Measurements from ENCODE around the gene SMARCD2. TPM values are rescaled to one million over a fixed set of nuclear protein-coding genes. Genes with fewer than 3 reads are reported as not detected.

The SMARCD2 gene
- total and polyA plus RNA-seq, 2 of the 13 experiments (the other 11 are each of a cell fraction or from before 2014, with no cell fraction given) = 122 to 150 TPM

DNA sequence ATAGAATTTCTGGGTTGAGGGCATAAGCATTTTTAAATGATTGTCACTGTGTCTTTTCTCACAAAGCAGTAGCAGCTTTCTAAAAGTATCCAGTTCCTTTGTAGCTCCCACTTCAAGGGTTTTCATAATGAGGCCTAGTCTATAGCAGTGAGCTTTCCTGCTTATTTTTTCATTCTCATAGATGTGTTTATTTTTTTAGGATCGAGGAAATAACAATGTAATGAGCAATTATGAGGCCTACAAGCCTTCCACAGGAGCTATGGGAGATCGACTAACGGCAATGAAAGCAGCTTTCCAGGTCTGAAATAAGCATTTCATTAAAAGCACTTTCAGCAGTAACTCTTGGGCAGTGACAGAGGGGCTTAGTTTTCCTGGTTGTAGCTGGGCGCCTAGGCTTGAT is 25.8 kb downstream of the SMARCD2 start (continued):
- no peak for TF ChIP-seq ZFYVE20 (CRISPR knock-in tag; IDR thresholded peaks at IDR 0.05; ENCODE audit: borderline replicate concordance, low read depth)
- TF ChIP-seq ZNF367 (CRISPR knock-in tag; IDR thresholded peaks at IDR 0.05; ENCODE audit: borderline replicate concordance) = no peak
- TF ChIP-seq GLI4 (CRISPR knock-in tag; IDR thresholded peaks at IDR 0.05; ENCODE audit: borderline replicate concordance) = no peak
- TF ChIP-seq ZC3H4 (CRISPR knock-in tag; IDR thresholded peaks at IDR 0.05; ENCODE audit: borderline replicate concordance) = no peak
- TF ChIP-seq, protein P1, sequence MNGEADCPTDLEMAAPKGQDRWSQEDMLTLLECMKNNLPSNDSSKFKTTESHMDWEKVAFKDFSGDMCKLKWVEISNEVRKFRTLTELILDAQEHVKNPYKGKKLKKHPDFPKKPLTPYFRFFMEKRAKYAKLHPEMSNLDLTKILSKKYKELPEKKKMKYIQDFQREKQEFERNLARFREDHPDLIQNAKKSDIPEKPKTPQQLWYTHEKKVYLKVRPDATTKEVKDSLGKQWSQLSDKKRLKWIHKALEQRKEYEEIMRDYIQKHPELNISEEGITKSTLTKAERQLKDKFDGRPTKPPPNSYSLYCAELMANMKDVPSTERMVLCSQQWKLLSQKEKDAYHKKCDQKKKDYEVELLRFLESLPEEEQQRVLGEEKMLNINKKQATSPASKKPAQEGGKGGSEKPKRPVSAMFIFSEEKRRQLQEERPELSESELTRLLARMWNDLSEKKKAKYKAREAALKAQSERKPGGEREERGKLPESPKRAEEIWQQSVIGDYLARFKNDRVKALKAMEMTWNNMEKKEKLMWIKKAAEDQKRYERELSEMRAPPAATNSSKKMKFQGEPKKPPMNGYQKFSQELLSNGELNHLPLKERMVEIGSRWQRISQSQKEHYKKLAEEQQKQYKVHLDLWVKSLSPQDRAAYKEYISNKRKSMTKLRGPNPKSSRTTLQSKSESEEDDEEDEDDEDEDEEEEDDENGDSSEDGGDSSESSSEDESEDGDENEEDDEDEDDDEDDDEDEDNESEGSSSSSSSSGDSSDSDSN (CRISPR knock-in tag; IDR thresholded peaks at IDR 0.05) = no peak

DNA sequence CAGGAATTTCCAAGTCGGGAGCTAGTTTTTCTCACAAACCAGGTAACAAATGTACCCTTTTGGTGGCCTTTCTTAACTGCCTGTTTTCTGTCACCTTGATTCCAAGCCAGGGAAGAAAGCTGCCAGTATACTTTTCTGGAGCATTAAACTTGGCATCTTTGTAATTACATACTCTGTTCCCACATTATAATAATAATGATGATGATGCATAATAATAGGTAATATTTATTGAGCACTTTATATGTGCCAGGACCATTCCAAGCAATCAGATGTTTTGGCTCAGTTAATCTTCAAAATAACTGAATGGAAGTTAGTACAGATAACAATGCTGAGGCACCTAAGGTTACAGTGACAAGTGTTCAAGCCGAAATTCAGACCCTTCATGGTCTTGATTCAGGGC is 26.4 kb downstream of the SMARCD2 start:
- Histone ChIP-seq H2AFZ (ENCODE audit: low read length) (no peak overlapping the region), H4K20me1 (ENCODE audit: insufficient read depth, low read length) (peaks cover 3% of the 10 kb centered on the region; the same call in 1 of the 2 replicates), H3K36me3 (replicated peaks in 1 of 2; ENCODE audit: control insufficient read depth in 1 of 2, insufficient read depth in 2 of 2, low read length in 2 of 2) (peaks cover 58 to 97% of the 10 kb centered on the region in 2 experiments), H3K9me3 (ENCODE audit: low read length) (no peaks in the 10 kb centered on the region), H3K9ac (ENCODE audit: insufficient read depth, low read depth, low read length) (no peak overlapping the region), H3K27me3 (ENCODE audit: control insufficient read depth in 1 of 2, insufficient read depth in 2 of 2, low read length in 2 of 2) (no peaks in the 10 kb centered on the region), H3K79me2 (ENCODE audit: insufficient read depth, low read length) (no peaks in the 10 kb centered on the region), H3K27ac (ENCODE audit: extremely low read length, insufficient read depth, low read length) (no peak overlapping the region), H3K4me2 (ENCODE audit: low read depth, low read length) (no peak overlapping the region), H3K4me3 (replicated peaks in 1 of 3; ENCODE audit: insufficient read depth in 1 of 3, low read depth in 2 of 3, low read length in 3 of 3) (no peak overlapping the region), H3K4me1 (ENCODE audit: insufficient read depth, low read length) (peaks cover 14% of the 10 kb centered on the region; the same call in 1 of the 2 replicates)
- intact Hi-C loops (cut with micrococcal nuclease; ENCODE audit: unreplicated experiment) (no loop called here), in situ Hi-C loops (cut with HindIII; ENCODE audit: extremely low pct_ligation_motif_present, low pct_unique_long_range_greater_than_20kb) (no loop called here)
- ATAC-seq = no peak
- WGBS (ENCODE audit: low lambda C conversion rate) = 94% methylated on average over 2 of the region's 2 CpGs
- ChIA-PET POLR2A (no interaction called here), CTCF (ENCODE audit: low intra/inter-chr PET ratio, low total read pairs) (no interaction called here)
- no TSS peak for BruUV-seq (replicated peaks)
- no peak for DNase-seq (ENCODE audit: low spot score)
- no peak for TF ChIP-seq ZNF768 (CRISPR knock-in tag; IDR thresholded peaks at IDR 0.05)
- TF ChIP-seq, protein P2, sequence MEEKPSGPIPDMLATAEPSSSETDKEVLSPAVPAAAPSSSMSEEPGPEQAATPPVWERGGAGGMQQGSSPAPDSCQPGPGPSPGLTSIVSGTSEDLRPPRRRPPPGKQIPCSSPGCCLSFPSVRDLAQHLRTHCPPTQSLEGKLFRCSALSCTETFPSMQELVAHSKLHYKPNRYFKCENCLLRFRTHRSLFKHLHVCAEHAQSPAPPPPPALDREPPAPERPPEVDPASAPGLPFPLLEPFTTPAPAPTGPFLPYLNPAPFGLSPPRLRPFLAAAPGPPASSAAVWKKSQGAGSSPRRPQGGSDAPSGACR (CRISPR knock-in tag; IDR thresholded peaks at IDR 0.05) = no peak
- peak; percentile 65 to 69; a peak in 3 of 4 replicates for TF ChIP-seq MAFK (conservative IDR thresholded peaks at IDR 0.05 in 1 of 2, IDR thresholded peaks at IDR 0.05 in 1 of 2; ENCODE audit: low read length in 2 of 2)
- TF ChIP-seq ZNF160 (CRISPR knock-in tag; IDR thresholded peaks at IDR 0.05) = no peak
- no peak for TF ChIP-seq TCF12 (IDR thresholded peaks at IDR 0.05)
- no peak for TF ChIP-seq TCF12 (CRISPR knock-in tag; IDR thresholded peaks at IDR 0.05)
- no peak for TF ChIP-seq AKAP8 (CRISPR knock-in tag; IDR thresholded peaks at IDR 0.05)
- no peak for TF ChIP-seq RXRB (CRISPR knock-in tag; IDR thresholded peaks at IDR 0.05; ENCODE audit: borderline replicate concordance)
- peak; percentile 64 for TF ChIP-seq MAFF (IDR thresholded peaks at IDR 0.05; ENCODE audit: low read depth, low read length)
- FAIRE-seq = no peak
